Measurements from ENCODE around the gene FAM110C. TPM values are rescaled to one million over a fixed set of nuclear protein-coding genes. Genes with fewer than 3 reads are reported as not detected.
"Not testable (repeated sequence)": the region's sequence is repeated elsewhere in the genome, so short reads cannot be mapped to it uniquely, and the experiment has no call there.

The FAM110C gene
- total RNA-seq, 1 donor from 2014 or later, result 1.4 TPM

DNA sequence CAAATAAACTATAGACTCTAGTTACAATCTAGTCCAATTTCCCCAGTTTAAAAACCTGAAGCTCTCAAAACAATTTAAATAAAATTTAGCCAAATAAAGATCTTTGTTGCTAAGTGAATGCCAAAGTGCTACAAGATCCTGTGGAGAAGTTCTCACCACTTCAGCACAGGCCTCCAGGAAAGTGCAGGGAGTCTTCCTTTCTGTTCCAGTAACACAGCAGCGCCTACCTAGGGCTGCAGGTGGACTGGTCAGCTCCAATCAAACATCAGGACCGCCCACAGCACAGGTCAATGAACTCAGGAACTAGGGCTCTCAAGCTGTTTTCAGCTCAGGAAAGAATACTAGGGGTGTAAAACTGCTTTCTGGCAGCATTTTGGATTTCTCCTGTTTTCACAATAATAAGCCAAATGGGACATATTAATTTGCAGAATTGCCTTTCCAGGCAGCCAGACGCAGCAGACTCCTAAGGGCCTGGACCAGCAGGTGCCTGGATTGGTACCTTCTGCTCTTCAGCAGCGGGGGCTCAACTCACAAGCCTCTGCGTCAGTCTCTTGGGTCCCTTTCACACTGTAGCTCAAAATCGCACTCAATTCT lies 1.5 kb downstream of the FAM110C start:
- DNase-seq (ENCODE audit: low spot score), result no peak

DNA sequence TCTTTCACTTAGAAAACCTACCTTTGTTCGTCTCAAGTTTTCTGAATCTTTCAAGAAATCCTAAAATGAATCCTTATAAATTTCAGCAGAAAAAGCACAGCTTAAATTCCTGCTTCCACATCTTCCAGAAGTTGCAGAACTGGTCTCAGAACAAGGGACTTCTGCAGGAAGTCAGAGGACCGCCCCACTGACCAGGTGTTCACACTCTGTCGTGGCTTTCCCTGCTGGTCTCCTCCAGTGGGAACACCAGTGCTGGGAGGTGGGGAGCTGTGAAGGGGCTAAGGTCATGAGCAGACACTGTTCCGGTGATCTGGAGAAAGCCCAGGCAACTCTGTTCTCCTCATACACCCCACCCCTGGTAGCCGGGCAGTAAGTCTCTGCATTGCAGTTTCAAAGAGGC lies 3.5 kb downstream of the FAM110C start:
- DNase-seq (ENCODE audit: low spot score), result no peak

DNA sequence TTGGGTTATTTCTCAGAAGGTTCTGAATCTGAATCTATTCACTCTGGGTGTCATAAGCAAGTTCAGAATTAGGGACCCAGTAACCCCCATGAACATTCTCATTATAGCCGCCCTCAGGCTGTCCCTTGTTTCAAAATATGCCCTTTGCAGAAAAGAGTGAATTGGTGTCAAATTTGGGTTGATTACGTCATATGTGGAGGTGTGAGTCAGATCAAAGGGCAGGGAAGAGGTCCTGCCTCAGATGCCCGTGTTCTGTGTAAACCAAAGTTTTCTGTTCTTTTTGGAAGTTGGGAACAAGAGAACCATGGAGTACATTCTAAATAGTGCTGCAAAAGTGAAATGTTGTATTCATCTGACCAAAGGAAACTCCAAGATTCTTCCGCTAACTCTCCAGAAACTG lies 5.8 kb downstream of the FAM110C start:
- no peak for DNase-seq (ENCODE audit: low spot score)

DNA sequence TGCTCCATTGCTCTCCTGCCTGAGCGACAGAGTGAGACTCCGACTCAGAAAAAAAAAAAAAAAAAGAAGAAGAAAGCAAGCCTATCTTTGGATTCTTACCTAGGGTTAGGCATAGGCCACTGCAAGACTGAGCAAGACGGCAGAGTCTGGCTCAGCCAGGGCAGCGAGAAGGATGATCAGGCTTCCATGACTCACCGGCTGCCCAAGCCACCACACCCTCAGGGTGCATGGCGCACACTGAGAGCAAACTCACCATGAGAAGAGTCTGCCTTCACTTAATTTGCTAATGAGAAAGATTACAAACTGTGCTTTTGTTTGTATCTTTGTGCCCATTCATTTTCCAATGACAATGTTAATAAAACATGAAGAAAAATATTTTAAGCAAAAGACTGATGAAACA lies 8.2 kb downstream of the FAM110C start:
- no peak for DNase-seq (ENCODE audit: low spot score)

DNA sequence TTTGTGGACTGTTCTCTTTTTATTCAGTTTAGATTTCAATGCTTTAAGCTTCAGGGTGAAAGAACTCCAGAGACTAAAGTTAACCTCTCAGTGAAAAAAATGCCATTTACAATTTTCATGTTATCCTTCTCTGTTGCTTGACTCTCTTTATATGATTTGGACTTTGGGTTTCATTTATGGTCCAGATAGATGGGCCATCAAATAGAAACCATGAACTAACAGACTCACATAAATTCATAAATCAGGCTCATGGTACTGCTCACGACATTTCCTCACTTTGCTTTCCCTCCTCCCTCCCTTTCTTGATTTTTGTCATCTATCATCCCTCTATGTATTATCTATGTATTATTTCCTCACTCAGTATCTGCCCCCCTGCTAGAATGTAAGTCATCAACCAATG lies 10.0 kb downstream of the FAM110C start:
- DNase-seq (ENCODE audit: low spot score), result no peak

DNA sequence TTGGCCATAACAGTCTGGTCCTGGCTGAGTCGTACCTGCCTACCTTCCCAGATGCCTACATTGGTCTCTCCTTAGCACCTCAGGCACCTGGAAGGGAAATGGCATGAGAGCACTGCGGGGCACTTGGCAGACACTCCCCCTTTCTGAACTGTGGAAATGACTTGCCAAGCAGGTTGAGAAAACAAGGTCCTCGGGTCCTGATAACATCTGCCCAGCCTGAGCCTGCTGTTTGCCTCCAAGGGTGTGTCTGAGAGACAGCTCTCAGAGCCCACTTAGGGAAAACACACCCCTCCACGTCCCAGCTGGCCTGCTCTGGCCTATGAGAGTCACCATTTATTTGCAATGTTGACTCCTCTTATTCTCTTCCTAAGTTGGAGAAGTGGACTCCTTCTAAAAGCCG lies 10.5 kb downstream of the FAM110C start:
- no peak for DNase-seq (ENCODE audit: low spot score)

DNA sequence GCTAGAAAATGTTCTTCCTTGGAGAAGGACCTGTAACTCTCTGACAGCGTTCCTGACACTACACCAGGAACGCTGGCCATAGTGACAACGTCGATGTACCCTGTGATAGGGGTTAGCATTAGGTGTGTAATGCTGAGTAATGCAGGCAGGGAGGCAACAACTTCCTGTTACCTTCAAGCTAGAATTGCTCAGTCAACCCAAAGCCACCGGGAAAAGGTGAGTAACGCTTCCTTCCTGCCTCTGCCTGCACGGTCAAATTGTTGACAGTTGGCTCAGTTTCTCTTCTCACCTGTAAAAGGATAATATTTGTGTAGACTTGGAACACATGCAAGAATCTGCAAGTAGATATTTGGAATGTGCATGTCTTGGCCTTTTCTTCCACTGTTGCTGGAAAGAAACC lies 12.7 kb downstream of the FAM110C start:
- no peak for DNase-seq (ENCODE audit: low spot score)

DNA sequence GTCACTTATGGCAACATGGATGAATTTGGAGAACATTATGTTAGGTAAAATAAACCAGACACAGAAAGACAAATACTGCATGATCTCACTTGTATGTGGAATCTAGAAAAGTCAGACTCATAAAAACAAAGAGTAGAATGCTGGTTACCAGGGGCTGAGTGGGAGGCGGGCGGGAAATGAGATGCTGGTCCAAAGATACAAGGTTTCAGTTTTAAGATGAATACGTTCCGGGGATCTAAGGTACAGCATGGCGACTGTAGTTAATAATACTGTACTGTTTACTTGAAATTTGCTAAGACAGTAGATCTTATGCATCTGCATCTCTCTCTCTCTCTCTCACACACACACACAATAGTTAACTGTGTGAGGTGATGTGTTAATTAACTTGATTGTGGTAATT lies 14.2 kb downstream of the FAM110C start:
- no peak for DNase-seq (ENCODE audit: low spot score)

DNA sequence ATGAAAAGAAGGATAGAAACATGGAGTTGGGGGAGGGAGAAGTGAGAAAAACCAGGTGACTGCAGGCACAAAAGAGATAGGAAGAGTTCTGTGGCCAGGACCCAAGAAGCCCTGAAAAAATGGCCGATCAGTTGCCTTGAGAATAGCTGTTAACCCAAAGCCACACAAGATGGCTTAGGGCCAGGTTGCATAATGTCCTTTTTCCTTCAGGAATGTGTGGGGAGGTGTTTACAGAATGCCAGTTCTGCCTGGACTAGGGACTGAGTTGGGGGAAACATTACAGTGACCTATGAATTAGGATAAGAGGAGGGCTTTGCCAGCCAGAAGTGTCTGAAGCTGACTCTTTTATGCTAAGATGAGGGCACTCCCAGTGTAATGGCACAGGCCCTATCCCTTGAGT lies 17.1 kb downstream of the FAM110C start:
- no peak for DNase-seq (ENCODE audit: low spot score)

DNA sequence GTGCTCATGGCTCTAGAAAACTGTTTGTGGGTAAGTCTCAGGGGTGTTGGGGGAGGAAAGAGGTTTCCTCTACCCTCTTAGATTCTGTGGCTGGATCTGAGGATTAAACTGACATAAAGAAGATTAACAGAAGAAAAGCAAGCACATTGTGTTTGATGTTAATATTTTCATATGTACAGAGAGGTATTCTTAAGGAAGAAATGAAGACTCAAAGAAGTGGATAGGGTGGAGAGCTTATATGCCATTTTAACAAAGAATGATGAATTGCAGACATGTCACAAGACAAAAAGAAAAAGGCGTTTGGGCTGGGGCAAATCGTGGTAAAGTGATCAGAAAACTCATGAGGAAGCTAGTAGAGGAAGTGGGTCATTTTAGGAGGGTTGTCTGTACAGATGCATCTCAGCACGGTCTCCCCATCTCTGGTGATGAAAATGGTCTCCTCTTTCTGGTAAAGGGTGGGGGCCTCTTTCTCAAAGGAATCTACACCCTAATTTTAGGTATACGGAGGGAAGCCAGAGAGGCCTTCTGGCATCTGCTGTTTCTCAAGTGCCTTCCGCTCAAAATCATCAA lies 17.8 kb downstream of the FAM110C start:
- no peak for DNase-seq (ENCODE audit: low spot score)

- no peak for DNase-seq (ENCODE audit: low spot score)
These were observed 19.4 kb downstream of the FAM110C start for GRCh38 chr2:26891-27290.

GRCh38 chr2:25543-25942 lies 20.8 kb downstream of the FAM110C start:
- no peak for DNase-seq (ENCODE audit: low spot score)

DNA sequence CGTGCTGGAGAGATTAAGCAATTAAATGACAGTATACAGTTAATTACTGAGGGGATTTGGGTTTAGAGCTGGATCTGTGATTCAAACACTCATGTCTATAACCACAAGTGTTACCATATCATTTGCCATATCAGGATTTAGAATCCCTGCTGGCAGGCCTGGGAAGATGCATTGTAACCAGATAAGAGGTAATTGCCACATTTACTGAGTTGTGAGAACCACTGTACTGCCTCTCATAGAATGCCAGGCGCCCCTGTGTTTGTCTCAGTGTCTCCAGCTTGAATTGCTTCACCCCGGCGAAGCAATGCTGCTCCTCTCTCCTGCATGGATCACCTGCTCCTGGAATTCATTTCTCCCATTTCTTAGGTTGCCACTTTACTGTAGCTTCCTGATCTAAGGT lies 21.7 kb downstream of the FAM110C start:
- not testable (repeated sequence) for DNase-seq (ENCODE audit: low spot score)

DNA sequence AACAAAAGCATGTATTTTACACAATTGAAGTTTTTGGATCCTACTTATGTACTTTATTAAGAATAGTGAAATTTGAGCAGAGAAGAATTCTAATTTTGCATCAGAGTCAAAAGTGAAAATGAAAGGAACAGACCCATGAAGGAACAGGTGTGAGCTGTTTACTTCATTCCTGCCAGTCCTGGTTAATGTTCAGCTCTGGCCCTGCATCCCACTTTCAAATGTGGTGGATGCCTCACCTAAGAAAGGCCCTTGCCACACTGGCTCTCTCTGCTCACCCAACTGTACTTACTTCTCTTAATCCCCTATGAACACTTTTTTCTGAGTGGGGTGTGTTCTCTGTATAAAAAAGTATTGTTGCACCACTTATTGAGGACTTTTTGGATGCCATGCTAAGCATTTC lies 22.2 kb downstream of the FAM110C start:
- DNase-seq (ENCODE audit: low spot score), result no peak

- DNase-seq (ENCODE audit: low spot score), result no peak
These were observed 23.0 kb downstream of the FAM110C start for GRCh38 chr2:23283-23682.

GRCh38 chr2:22244-22643 lies 24.1 kb downstream of the FAM110C start:
- DNase-seq (ENCODE audit: low spot score), result not testable (repeated sequence)

GRCh38 chr2:20259-20658 lies 26.0 kb downstream of the FAM110C start:
- DNase-seq (ENCODE audit: low spot score), result not testable (repeated sequence)

- DNase-seq (ENCODE audit: low spot score), result no peak
These were observed 26.8 kb downstream of the FAM110C start for GRCh38 chr2:19505-19904.

DNA sequence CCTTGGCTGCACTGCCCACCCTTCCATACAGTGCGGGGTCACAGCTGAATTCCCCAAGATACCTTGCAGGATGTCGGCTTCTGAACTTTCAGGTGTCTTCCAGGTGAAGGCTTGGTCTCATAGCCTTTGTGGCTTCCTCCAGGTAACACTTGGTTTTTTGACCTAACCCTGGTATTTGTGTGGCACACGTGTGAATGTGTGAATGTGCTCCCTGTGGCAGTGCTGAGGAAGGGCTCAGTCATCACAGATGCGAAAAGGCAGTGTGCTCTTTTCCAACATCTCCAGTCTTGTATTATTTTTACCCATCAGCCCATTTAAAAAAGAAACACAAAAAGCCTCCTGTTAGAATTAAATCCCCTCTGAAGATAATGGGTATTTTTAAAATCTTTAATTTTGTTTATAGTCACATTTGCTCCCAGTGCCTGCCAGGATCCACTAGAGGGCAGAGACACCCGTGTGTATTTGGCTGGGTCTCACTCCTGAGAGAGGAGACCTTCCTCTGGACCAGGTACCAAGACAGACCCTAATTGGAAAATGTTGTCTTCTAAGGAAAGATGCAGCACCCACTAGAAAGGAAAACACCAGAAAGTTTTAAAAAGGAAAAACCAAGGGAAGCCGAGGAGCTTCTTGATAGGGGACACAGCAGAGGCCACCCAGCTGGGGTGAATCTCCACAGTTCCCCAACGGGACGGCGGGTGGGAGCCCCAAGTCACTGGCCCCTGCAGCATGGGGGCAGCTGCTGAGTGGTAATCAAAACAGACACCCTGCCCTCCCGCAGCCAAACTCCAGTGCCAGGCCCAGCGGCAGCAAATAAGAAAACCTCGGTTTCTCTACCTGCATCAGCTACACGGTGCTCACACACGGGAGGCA lies 27.7 kb downstream of the FAM110C start:
- no peak for DNase-seq (ENCODE audit: low spot score)

DNA sequence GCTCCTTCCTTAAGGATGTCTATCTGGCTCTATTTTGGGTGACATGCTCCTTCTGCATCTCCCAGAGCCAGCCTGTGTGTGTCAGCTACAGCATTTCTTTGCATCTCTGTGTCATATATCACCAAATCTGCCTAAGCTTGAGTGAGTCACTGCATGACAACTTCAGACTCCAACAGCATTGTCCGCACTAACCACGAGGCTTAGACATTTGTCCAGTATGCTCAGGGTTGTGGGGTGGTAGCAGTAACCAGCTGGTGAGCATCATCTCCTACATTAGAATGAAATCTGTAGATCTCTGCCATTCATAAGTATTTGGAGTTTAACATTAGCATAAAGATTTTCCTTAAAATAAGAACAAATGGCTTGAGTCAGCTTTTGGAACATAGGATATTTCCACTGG lies 30.4 kb downstream of the FAM110C start:
- not testable (repeated sequence) for DNase-seq (ENCODE audit: low spot score)

GRCh38 chr2:11248-11941 lies 34.9 kb downstream of the FAM110C start:
- DNase-seq (ENCODE audit: low spot score), result no peak

All from mesenteric fat pad (tissue), 1 donor.